HG03045 (cell line): Measurements from ENCODE around the gene IL3.

Source experiments
- ATAC-seq: cut with Tn5 transposase; IDR thresholded peaks from one replicate; pipeline ENCODE4 v1.9.1; 2021; ENCODE audit warnings: mild to moderate bottlenecking, moderate library complexity; ENCODE audit not compliant: unreplicated experiment

The IL3 gene

DNA sequence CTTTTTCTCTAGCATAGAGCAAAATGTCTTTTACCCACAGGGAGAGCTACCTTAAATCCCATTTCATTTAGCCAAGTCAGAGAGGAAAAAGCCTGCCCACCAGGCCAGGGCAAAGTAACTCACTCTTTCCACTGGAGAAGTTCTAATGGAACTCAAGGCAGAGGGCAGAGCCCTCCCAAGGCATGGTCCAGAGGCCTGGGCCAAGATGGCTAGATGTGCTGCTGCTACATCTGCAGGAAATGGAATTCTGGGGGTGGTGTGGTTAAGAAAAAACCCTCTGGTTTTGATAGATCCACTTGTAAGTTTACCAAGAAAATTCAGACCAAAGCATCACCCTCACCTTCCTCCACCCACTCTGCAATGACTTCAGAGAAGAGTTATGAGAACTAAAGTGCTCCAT is 50.5 kb downstream of the IL3 start:
- ATAC-seq: no peak

DNA sequence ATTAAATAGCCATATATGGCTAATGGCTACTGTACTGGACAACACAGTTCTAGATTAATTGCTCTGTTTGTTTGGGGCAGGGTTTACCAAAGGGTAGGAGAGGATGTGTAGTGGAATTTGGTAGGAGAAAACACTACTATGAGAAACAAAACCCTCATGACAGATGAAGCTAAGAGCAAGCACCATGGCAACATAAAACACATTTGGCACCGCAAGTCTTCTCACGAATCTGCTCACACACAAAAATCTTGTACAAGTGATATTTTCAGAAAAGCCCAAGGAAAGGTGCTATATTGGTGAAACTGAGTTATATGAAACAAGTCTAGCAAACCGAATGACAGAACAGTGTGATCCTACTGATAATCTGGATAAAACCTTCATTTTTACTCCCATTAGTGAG is 51.7 kb downstream of the IL3 start:
- no peak for ATAC-seq
